Stimulated activated CD8-positive, alpha-beta memory T cell treated with anti-CD3 and anti-CD28 coated beads, Interleukin-7, amount 100 ng/mL, for 24 hours (primary cell): ENCODE data around the gene MRPS34.
"Not testable (repeated sequence)": the region's sequence is repeated elsewhere in the genome, so short reads cannot be mapped to it uniquely, and the experiment has no call there.

Experiments used
- DNase-seq: peaks from one replicate; pipeline ENCODE4 v3.0.0-alpha.2; 2020; ENCODE audit warnings: low read depth

Gene MRPS34

DNA sequence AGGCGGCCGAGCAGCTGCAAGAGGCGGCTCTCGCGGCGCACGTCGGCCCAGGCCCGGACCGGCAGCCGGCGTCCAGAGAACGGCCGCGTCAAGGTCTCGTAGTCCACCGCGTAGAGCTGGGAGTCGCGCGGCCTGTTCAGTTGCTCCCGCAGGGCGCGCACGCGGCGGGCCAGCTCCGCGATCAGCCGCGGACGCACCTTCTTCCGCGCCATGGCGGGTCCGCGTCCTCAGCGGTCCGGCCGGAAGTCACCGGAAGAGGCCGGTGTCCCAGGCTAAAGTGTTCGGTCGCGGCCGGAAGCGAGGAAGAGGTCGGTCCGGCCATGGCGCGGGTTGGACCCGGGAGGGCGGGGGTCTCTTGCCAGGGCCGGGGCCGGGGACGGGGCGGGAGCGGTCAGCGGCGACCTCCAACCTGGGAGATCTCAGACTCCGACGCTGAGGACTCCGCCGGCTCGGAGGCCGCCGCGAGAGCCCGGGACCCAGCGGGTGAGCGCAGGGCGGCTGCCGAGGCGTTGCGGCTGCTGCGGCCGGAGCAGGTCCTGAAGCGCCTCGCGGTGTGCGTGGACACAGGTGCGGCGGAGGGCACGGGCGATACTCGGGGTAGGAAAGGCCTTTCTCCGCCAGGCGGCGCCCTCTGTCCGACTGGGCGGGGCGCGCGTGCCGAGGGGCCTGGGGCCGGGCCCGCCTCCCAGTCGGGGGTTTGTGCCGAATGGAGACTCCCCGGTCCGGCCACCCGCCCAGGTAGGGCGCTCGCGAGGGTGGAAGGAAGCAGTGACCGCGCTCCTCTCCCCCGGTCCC lies at the start of gene MRPS34:
Gene MRPS34, minus strand, starts transcription at position 227 of the 795 bp plus-strand sequence. Its CDS starts 15 bp downstream, at position 212.
- peak; percentile 55 for DNase-seq

DNA sequence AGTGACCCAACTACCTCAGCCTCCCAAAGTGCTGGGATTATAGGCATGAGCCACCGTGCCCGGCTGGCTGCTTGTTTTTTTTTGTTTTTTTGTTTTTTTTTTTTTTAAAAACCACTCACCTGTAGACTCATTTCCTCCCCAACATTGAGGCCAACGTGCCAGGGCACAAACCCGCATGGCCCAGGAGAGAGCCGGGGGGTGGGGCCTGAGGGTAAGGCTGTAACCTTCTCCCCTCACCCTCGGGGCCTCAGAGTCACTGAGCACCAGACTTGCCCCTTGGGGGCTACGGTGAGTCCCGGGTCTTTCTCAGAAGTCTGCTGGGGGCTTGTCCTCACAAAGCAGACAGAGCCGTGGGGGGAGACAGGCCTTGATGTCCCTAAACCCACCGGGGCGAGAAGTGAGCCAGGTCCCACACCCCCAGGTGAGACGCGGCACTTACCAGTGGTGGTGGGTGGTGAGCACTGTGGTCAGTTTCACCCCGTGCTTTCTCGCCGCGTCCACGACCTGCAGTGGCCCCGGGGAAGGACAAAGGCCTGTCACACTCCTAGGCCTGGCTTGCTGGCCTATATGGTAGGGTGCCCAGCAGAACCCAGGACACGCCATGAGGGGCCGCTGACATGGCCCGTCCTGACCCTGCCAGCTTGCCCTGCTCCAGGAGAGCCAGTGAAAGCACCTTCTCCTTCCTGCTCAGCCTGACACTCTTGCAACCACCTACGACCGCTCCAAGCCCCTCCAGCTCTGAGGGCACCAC lies 49.1 kb upstream of the MRPS34 start:
- no peak for DNase-seq

- no peak for DNase-seq
Measured at GRCh38 chr16:1820946-1821290, 48.0 kb upstream of the MRPS34 start.

GRCh38 chr16:1820096-1820945 lies 47.4 kb upstream of the MRPS34 start:
- DNase-seq: no peak

GRCh38 chr16:1819611-1820010 lies 46.7 kb upstream of the MRPS34 start:
- DNase-seq: no peak

GRCh38 chr16:1818873-1819525 lies 46.1 kb upstream of the MRPS34 start:
- DNase-seq: no peak

DNA sequence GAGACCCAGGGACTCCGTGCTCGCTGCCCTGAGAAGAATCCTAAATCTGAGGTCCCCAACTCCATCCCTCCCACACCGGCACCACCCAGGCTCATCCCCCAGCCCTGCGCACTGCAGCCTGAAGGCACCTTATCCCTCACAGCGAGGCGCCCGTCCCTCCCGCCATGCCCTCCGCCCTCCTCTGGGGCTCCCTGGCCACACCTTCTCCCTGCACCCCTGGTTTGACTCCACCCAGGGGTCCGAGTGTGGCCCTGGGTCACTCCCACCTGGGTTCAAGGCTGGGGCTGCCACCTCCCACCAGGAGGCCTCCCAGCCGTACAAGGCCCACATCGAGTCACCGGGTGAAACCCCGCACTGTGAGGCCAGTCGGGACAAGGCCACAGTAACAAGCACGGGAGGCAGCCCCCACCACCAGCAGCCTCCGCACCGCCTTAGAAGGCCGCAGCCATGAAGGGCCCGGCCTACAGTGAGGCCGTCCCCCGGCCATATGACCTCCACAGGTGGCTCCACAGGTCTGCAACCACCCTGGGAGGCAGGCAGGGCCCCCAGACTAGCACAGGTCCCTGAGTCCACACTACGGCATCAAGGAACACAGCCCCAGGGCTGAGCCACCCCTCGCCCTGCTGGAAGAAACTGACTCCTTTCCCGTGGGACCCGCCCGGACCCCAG lies 45.4 kb upstream of the MRPS34 start:
- DNase-seq: no peak

DNA sequence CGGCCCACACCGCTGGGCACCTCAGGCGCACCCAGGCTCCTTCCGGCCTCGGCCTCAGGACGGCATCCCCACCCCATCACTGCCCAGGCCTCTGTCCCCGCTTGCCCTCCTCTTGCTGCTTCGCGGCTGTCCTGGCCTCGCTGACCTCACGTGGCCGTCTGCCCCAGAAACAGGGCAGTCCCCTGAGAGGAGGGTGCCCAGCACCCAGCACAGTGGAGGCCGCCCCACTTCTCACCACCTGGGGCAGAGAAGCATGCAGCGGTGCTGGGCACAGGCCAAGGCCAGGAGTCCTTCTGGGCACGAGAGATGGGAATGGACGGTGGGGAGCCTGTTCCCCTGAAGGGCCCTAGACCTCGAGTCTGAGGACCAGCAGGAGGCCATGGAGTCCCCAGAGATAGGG lies 44.8 kb upstream of the MRPS34 start:
- DNase-seq: no peak

- DNase-seq: no peak
Measured at GRCh38 chr16:1817276-1817589, 44.3 kb upstream of the MRPS34 start.

DNA sequence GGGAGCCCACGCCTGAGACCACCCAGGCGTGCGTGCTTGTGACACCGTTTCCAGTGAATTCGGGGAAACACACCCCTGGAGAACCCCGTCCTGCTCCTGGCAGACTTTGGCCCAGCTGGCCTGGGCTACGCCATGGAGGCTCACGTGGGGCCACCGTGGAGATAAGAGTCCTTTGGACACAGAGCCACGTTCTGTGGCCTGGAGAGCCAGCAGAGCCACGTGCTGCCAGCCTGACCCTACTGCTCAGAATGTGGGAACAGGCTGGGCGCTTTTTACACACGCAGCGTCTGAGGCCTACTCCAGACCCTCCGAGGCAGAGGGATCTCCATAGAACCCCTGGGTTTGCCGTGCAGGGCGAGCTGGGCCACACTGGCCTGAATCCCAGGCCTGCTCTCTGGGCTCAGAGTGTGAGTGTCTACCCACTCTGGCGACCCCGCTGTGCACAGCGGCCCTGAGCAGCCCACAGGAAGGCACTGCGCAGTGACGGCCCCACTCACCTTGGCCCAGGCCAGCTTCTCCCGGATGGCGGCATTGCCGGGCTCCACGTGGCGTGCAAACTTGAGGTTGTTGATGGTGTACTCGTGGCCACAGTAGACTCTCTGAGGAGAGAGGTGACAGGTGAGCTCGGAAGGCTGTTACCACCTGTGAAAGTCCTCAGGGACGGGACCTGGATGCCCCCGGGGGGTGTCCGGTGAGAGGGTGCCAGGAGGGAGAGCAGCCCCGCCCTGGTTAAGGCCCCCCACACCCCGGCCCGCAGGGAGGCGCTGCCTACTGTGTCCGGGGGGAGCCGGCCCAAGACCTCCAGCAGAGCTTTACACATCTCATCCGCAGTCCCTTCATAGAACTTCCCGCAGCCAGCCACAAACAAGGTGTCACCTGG lies 43.7 kb upstream of the MRPS34 start:
- DNase-seq: no peak

DNA sequence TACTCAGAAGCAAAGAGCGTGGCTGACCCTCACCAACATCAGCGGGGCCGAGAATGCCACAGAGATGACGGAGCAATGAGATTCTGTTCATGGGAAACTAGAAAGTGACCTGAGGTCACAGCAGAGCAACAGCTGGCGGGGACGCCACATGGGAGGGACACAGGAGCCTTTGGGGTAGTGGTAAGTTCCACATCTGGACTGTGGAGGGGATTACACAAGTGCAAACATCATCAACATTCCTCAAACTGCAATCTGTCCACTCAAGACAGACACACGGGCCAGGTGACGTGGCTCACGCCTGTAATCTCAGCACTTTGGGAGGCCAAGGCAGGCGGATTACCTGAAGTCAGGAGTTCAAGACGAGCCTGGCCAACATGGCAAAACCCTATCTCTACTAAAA lies 42.5 kb upstream of the MRPS34 start:
- DNase-seq: no peak

DNA sequence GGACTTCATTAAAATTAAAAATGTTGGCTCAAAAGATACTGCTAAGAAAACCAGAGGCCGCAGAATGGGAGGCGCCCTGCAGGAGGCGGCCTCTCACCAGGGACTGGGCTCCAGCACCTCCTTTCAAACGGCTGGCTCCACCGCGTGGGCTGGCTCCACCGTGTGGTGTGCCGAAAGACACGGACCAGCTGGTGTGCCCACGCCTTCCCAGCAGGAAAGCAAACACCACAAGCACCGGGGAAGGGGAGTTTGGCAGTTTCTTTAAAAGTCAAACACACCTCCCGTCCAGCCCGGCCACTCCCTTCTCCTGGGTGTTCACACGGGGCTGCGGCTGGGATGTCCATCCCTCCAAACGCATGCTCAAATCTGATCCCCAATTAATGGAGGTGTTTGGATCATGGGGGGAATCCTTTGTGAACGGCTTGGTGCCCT lies 39.8 kb upstream of the MRPS34 start:
- DNase-seq: no peak

- DNase-seq: no peak
Measured at GRCh38 chr16:1810536-1810935, 37.6 kb upstream of the MRPS34 start.

DNA sequence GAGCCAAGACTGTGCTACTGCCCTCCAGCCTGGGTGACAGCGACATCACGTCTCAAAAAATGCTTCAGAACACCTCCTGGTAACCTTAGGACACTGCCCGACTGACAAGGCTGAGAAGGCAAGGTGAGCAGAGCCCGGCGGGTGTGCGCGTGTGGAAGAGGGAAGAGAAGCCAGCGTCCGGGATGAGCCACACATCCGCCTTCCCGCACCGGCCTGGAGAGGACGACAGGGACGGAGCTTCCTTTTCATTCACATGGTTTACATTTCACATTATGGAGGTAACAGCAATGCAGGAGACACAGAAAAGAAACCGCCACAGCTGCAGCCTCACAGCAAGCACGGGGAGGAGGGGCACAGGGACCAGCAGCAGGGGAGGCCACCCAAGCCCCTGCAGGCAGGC lies 37.2 kb upstream of the MRPS34 start:
- no peak for DNase-seq

- no peak for DNase-seq
Measured at GRCh38 chr16:1809281-1809801, 36.4 kb upstream of the MRPS34 start.

GRCh38 chr16:1808691-1809090 lies 35.8 kb upstream of the MRPS34 start:
- DNase-seq: no peak

- DNase-seq: no peak
Measured at GRCh38 chr16:1807626-1808025, 34.7 kb upstream of the MRPS34 start.

- no peak for DNase-seq
Measured at GRCh38 chr16:1800701-1801100, 27.8 kb upstream of the MRPS34 start.

DNA sequence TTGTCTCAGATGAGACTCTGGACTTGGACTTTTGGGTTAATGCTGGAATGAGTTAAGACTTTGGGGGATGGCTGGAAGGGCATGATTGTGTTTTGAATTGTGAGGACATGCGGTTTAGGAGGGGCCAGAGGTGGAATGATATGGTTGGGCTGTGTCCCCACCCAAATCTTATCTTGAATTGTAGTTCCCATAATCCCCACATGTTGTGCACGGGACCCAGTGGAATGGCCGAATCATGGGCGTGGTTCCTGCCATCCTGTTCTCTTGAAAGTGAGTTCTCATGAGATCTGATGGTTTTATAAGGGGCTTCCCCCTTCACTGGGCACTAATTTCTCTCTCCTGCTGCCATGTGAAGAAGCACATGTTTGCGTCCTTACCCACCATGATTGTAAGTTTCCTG lies 26.3 kb upstream of the MRPS34 start:
- not testable (repeated sequence) for DNase-seq

DNA sequence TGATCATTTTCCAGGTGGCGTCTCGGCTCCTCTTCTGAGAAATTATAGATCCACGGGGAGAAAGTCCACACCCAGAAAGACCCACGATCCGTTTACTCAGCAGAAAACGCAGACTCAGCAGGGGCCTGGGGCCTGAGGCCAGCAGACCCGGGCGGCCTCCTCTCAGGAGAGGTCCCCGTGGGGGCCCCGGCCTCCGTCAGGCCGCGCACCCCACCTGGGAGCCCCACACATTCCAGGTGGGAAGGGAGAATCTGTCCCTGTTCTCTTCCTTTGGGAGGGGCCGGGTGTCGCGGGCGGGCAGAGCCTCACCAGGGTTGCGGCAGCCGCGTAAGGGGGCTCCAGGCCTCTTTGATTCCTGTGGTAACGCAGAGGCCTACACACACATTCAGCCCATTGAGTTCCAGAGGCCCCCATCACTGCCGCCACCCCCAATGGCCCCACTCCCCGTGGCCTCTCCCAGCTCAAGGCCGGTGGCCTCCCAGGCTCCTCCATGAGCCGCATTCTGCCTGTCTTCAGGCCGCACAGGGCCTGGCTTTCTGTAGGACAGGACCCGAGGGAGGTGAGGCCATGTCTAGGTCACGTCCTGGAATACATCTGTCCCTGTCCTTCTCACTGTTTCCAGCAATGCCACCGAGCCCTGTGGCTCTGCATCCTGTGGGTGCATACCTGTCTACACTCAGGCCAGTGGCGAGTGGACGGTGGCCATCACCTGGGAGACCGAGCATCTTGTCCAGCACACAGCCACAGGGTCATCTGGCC lies 22.2 kb upstream of the MRPS34 start:
- no peak for DNase-seq
